HG02981 (cell line): ENCODE data around the gene MEP1B.
A peak's percentile ranks its signal among the peaks of the same experiment; 100 is the strongest.
"Not testable (repeated sequence)": the region's sequence is repeated elsewhere in the genome, so short reads cannot be mapped to it uniquely, and the experiment has no call there.

Experiments used
- ATAC-seq: cut with Tn5 transposase; IDR thresholded peaks from one replicate; pipeline ENCODE4 v1.9.1; 2021; ENCODE audit warnings: mild to moderate bottlenecking, moderate library complexity; ENCODE audit not compliant: unreplicated experiment

MEP1B gene

GRCh38 chr18:32189790-32190189 lies at the start of gene MEP1B:
MEP1B (plus strand) TSS chr18:32190039; CDS start chr18:32190071, 32 bp downstream.
- no peak for ATAC-seq

- ATAC-seq, result no peak
Observed at GRCh38 chr18:32148185-32148870, 41.5 kb upstream of the MEP1B start.

DNA sequence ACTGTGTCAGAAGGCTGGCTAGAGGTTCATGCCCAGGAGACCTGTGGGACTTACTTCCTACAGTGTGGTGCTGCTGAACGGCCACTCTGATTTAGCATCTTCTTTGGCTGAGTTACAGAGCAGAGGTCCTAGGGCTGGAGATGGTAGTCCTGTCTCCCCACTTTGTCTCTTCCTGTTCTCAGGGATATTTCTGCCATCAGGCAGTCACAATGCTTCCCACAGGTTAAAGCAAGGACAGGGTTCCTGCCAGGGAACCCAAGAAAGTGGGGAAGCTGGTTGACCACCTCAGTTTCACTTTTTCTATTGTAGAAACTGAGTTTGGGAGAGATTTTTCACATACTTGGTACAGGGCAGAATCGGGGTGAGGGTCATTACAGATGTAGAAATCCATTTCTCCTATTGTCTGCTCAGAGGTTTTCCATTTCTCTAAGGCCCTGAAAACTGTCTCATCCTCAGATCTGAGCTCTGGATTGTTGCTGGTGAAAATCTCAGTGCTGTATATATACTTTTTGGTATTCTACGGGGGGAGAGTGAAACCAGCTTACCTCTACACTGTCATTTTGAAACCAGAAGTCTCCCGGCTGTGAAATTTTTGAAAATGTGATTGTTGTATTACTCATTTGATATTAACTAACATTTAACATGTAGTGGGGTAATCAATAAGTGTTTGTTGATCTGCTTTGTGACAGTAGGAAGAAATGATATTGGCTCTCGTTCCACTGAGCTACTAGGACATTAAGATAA lies 37.0 kb upstream of the MEP1B start:
- peak; percentile 91 for ATAC-seq

DNA sequence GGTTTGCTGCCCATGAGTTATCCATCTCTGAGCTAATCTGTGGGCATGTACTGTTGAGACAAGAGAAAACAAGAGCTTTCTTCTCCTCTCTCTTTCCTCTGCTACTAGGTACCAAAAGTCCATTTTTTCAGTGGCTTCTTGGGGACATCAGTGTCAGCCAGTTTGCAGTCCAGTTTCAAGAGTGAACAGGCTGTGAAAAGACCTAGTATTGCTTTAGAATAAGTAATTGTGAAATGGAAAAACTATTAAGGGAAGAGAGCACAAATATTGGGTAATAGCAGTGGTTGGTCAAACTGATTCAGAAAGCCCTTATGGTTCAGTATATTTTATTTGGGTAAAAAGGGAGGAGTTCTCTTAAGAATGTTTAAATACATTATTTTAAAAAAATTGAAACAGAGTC lies 33.0 kb upstream of the MEP1B start:
- ATAC-seq, result no peak

DNA sequence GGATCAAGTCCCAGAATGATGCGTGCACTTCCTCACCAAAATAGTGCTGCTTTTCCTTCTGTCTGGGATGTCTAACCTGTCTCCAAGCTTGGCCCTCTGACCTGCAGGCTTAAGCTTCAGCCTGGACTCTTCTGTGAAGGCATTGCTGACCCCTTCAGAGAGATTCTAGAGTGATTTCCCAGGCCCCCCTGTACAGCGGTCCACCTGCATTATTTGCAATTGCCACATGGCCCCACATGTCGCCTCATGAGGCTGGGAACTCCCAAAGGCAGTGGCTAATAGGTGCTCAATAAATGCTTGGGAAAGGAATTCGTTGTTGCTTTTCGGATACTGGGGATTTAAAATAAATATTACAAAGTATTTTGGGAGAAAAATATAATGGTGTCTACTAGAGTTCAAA lies 32.3 kb upstream of the MEP1B start:
- ATAC-seq, result no peak

- peak; percentile 85 for ATAC-seq
Observed at GRCh38 chr18:32158108-32158624, 31.7 kb upstream of the MEP1B start.

DNA sequence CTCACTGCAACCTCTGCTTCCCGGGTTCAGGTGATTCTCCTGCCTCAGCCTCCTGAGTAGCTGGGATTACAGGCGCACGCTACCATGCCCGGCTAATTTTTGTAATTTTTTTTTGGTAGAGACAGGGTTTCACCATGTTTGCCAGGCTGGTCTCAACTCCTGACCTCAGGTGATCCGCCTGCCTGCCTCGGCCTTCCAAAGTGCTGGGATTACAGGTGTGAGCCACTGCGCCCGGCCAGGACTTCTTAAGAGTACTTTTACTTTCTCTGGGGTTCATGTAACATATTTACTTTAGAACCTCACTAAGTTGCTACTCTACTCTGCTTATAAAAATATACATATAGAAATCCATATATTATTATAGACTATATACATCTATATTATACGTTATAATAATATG lies 31.2 kb upstream of the MEP1B start:
- ATAC-seq, result not testable (repeated sequence)

DNA sequence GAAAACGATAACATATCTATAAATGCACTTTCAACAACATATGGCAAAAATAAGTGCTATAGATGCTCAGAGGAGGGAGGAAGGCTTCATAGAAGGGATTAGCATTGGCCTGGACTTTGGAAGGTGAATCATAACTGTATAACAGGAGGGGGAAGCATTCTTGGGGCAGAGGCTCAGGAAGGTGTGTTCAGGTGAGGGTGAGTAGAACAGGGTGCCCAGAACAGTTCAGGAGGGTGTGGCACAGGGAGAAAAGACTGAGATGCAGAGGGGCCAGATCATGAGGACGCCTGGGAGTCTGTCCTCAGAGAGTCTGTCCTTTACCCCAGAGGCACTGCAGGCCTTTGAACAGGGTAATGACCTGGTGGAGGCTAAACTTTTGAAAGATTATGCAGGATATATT lies 29.3 kb upstream of the MEP1B start:
- no peak for ATAC-seq

DNA sequence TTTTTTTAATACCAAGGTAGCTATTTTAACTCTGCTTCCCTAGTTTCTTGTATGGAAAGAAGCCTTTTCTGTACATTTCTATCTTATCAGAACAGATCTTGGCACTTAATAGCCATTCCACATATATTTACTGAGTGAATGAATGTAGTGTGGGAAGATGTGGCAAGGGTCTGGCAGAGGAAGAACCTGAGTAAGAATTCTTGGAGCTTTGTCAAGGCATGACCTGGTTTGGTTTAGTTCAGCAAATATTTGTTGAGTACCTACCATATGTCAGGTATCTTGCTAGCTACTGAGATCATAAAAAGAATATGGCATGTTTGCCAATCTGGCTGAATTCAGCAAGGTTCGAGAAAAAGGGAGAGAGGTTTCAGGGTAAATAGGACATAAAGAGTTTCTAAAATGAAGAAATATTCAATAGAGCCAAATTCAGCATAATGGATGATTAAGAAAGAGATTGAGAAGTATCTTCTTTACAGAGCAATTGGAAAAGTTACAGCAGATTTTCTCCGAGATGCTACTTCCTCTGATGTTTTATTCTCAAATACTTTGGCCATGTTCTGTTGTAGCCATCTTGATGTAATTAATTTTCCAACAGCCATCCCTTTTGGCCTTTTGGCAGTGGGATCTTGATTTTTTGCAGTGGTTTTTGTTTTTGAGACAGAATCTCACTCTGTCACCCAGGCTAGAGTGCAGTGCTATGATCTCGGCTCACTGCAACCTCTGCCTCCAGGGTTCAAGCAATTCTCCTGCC lies 21.7 kb upstream of the MEP1B start:
- ATAC-seq, result no peak

GRCh38 chr18:32173654-32174053 lies 16.2 kb upstream of the MEP1B start:
- ATAC-seq, result no peak

DNA sequence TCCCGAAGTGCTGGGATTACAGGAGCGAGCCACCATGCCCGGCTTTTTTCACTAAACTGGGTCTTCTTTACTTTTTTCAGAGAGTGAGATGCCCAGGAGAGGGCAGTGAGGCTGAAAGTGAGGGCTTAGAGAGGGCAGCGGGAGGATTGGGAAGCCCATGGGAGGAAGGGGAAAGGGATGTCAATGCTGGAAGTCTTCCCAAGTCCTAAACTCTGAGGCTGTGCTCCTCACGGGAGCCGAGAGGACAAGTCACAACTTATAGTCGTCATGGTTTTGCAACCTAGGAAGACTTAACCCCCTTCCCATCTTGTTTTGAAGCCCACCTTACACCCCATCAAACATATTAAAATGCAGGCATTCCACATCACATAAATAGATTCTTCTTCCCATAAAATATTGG lies 15.1 kb upstream of the MEP1B start:
- no peak for ATAC-seq

DNA sequence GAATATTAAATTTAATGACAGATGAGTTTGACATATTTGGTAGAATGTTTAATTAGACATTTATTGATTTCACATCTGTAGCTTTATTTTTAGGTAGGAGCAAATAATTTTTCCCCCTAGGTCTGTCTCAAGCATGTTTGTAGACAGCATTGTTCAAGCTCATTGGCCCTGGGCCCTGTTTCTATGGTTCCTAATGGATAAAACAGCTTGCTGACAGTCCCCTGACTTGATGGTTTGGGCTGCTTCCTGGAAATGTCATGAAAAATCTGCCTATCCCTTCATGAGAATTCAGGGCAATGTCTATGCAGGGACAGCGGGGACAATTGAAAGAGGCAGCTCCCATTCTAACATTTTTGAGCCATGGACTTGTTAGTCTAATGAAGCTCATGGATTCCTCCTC lies 14.6 kb upstream of the MEP1B start:
- ATAC-seq, result no peak

GRCh38 chr18:32176745-32177144 lies 13.1 kb upstream of the MEP1B start:
- not testable (repeated sequence) for ATAC-seq

DNA sequence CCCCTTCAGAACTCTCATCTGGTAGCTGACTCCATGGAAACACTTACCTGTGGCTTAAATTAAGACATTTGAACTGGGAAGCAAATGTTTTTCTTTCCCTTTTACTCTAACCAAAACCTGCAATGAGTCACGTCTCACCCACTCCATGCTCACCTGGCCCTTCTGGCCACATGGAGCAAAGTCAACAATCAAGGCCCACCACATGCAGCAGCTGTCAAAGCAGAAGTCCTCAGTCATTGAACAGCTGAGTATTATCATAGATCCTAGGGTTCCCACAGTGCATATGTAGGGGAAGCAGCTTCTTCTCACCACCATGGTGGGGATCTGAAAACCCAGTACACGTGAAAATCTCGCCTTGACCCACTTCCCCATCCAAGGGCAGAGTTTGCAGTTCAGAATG lies 12.3 kb upstream of the MEP1B start:
- ATAC-seq, result no peak

DNA sequence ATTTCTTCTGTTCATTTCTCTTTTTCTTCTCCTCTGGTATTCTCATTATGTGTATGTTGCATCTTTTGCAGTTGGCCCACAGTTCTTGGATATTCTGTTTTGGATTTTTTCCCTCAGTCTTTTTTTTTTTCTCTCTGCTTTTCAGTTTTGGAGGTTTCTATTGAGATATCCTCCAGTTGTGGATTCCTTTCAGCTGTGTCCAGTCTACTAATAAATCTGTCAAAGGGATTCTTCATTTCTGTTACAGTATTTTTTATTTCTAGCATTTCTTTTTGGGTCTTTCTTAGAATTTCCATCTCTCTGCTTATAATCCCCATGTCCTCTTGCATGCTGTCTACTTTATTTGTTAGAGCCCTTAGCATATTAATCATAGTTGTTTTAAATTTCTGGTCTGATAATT lies 6.3 kb upstream of the MEP1B start:
- ATAC-seq, result no peak

- ATAC-seq, result no peak
Observed at GRCh38 chr18:32190209-32190608, 370 bp downstream of the MEP1B start.

- no peak for ATAC-seq
Observed at GRCh38 chr18:32195881-32196815, 6.3 kb downstream of the MEP1B start.

DNA sequence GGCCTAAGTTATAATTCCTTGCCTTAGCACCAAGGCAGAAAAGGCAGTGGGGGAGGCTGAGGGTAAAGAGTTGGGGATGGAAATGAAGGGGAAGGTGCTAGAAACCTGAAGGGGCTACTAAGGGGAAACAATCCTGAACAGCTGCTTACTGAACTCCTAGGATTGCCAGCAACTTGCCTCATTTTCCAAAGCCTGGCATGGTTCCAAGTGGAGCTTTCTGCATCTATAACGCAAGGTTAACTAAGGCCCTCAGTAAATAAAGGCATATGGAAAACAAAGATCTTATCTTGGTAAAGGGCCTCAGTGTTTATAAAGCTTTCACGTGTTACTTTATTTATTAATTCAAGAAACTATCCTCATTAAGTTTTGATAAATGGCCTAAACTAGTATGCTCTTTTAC lies 10.9 kb downstream of the MEP1B start:
- no peak for ATAC-seq

DNA sequence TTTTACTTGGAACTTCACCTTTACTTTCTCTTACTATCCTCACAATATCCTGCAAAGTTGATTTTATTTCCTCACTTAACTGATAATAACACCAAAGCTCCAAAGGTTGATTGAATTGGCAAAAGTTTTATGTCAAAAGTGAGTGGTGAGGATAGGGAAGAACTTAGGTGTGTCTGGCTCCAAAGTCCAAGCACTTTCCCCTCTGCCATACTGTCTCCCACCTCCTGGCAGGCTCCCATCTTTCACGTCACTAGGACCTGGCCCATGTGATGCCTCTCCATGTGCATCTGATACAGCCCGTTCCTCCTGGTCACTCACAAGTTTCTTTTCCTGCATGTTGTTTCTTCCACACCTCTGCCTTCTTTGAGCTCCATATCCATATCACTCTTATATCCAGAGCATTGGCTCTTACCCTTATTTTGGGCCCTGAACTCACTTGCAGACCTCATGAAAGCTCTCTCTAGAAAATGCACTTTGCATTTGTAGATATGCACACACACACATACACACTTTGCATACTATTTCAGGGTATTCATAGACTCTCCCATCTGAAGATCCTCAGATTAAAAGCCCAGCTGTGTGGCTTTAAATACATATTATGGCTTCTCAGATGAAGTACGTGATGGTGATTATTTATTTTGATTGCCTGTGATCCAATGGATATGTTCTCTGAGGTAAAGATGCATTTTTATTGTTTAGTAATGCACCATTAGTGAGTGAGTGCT lies 12.3 kb downstream of the MEP1B start:
- ATAC-seq, result no peak

DNA sequence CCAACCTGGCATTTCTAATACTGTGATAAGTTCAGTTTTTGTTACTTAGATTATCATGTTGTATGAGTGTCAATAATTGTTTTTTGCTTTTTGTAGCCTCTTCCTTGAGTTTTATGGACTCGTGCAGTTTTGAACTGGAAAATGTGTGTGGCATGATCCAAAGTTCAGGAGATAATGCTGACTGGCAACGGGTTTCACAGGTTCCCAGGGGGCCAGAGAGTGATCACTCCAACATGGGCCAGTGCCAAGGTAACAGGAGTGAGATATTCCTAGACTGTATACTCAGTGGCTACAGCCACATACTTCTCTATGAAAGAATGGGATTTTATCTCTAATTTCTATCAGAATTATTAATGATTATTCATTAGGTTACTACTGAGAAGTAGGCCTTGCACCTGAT lies 18.2 kb downstream of the MEP1B start:
- ATAC-seq, result no peak
